ENCODE data around the gene ANKS6. TPM values are rescaled to one million over a fixed set of nuclear protein-coding genes. Genes with fewer than 3 reads are reported as not detected.
A peak's percentile ranks its signal among the peaks of the same experiment; 100 is the strongest.

Gene ANKS6
- total RNA-seq, 1 experiment from 2014 or later = 39.2 TPM

DNA sequence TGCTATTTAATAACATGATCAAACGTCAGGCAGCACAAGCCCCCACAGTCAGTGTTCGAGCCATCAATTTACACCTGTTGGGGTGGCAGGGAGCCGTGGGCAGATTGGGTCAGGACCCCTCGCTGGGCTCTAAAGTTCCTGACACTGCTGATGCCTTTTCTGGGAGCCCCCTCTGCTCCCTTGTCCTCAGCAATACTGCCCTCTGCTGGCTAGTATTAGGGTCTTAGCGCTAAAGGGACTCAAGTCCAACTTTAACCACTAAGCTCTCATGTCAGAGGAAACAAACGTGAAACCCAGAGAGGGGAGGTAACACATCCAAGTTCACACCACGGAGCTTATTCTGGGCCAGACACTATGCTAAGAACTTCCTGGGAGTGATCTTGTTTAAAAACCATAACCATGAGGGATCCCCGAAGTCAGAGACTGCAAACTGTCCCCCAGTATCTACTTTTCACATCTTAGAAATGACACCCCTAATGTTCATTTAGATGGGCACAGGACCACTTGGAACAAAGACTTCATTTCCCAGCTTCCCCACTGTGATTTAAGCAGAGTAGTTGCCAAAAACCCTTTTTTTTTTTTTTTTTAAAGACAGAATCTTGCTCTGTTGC lies 20.4 kb downstream of the ANKS6 start:
- Histone ChIP-seq H3K27ac (ENCODE audit: low read depth, low read length) (no peak overlapping the region), H3K9me2 (ENCODE audit: insufficient read depth) (no peaks in the 10 kb centered on the region), H3K36me3 (ENCODE audit: control insufficient read depth in 1 of 2, insufficient read depth in 2 of 2, low read length in 2 of 2) (peaks cover 18 to 20% of the 10 kb centered on the region in 2 experiments; a peak in 2 of 4 replicates), H3K79me2 (ENCODE audit: insufficient read depth, low read length) (no peaks in the 10 kb centered on the region), H2AFZ (ENCODE audit: low read depth, low read length, poor library complexity, severe bottlenecking) (no peak overlapping the region), H3K4me3 (replicated peaks in 1 of 2; ENCODE audit: low read depth in 1 of 2, low read length in 2 of 2) (no peak overlapping the region), H3K27me3 (ENCODE audit: insufficient read depth, low read length) (no peaks in the 10 kb centered on the region), H3K9me3 (ENCODE audit: control insufficient read depth in 1 of 2, insufficient read depth in 1 of 2, low read depth in 1 of 2, low read length in 2 of 2) (no peaks in the 10 kb centered on the region), H3K9ac (ENCODE audit: low read length) (no peak overlapping the region), H3K4me2 (ENCODE audit: low read length) (no peak overlapping the region), H3K4me1 (ENCODE audit: control insufficient read depth in 1 of 2, insufficient read depth in 2 of 2, low read length in 2 of 2) (peaks cover 0 to 12% of the 10 kb centered on the region in 2 experiments; a peak in 2 of 4 replicates), H4K20me1 (ENCODE audit: insufficient read depth) (no peaks in the 10 kb centered on the region)
- CTCF ChIA-PET = interaction anchor here (0.6 to 3.1 kb wide), 22 partner anchors 8 to 851 kb away, joined by 3 to 36 read pairs (median 4); no protein-coding TSS in a partner anchor
- POLR2A ChIA-PET = interaction anchor here (0.8 kb wide), 1 partner anchor 237 kb away, joined by 3 read pairs; no protein-coding TSS in a partner anchor
- no TSS peak for BruUV-seq (replicated peaks)
- RAD21 ChIA-PET (ENCODE audit: low non-redundant PET in 1 of 2, low total read pairs in 2 of 2, uncharacterized antibody in 2 of 2, unreplicated experiment in 2 of 2) = interaction anchor here in 1 of 2 experiments (1.7 kb wide), 1 partner anchor 460 kb away, joined by 8 read pairs; no protein-coding TSS in a partner anchor
- intact Hi-C loops (cut with micrococcal nuclease) = loop anchor here (1.0 to 10.0 kb wide), 2 partner anchors 461 to 701 kb away; no protein-coding TSS in a partner anchor
- peak; percentile 63 for ATAC-seq
- peak; percentile 76 for TF ChIP-seq RAD21 (IDR thresholded peaks at IDR 0.05; ENCODE audit: low read depth)
- TF ChIP-seq ELF1 (IDR thresholded peaks at IDR 0.05; ENCODE audit: borderline replicate concordance, low read depth) = no peak
- no peak for TF ChIP-seq SRF (IDR thresholded peaks at IDR 0.05; ENCODE audit: low read depth)
- TF ChIP-seq, protein P1, sequence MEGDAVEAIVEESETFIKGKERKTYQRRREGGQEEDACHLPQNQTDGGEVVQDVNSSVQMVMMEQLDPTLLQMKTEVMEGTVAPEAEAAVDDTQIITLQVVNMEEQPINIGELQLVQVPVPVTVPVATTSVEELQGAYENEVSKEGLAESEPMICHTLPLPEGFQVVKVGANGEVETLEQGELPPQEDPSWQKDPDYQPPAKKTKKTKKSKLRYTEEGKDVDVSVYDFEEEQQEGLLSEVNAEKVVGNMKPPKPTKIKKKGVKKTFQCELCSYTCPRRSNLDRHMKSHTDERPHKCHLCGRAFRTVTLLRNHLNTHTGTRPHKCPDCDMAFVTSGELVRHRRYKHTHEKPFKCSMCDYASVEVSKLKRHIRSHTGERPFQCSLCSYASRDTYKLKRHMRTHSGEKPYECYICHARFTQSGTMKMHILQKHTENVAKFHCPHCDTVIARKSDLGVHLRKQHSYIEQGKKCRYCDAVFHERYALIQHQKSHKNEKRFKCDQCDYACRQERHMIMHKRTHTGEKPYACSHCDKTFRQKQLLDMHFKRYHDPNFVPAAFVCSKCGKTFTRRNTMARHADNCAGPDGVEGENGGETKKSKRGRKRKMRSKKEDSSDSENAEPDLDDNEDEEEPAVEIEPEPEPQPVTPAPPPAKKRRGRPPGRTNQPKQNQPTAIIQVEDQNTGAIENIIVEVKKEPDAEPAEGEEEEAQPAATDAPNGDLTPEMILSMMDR (IDR thresholded peaks at IDR 0.05 in 2 of 3, conservative IDR thresholded peaks at IDR 0.05 in 1 of 3; ENCODE audit: borderline replicate concordance in 1 of 3, insufficient read depth in 1 of 3, low read depth in 2 of 3, low read length in 2 of 3) = peak; percentile 60 to 85 (median 80); a peak in 5 of 6 replicates
- TF ChIP-seq, protein P2, sequence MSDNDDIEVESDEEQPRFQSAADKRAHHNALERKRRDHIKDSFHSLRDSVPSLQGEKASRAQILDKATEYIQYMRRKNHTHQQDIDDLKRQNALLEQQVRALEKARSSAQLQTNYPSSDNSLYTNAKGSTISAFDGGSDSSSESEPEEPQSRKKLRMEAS (IDR thresholded peaks at IDR 0.05) = no peak
- no peak for TF ChIP-seq JUND (IDR thresholded peaks at IDR 0.05)
- TF ChIP-seq SIN3A (IDR thresholded peaks at IDR 0.05; ENCODE audit: low read depth) = no peak
- no peak for TF ChIP-seq CBX3 (IDR thresholded peaks at IDR 0.05; ENCODE audit: low read depth)
- TF ChIP-seq EZH2phosphoT487 (IDR thresholded peaks at IDR 0.05; ENCODE audit: borderline replicate concordance) = no peak
- no peak for TF ChIP-seq FOSL1 (IDR thresholded peaks at IDR 0.05; ENCODE audit: low read depth)
- DNase-seq (ENCODE audit: low read depth, low spot score) = peak; percentile 60

Measured in HCT116 (cell line).